ENCODE measurements around the gene ZNF717. TPM values are rescaled to one million over a fixed set of nuclear protein-coding genes. Genes with fewer than 3 reads are reported as not detected.
"Not testable (repeated sequence)": the region's sequence is repeated elsewhere in the genome, so short reads cannot be mapped to it uniquely, and the experiment has no call there.

ZNF717 gene
- 11.4 and 14.3 TPM in 2 replicates for total RNA-seq (2012; rRNA removed)
- polyA plus RNA-seq (2012; rRNA removed), result 4.6 and 6.0 TPM in 2 replicates
- 4.7 and 9.4 TPM in 2 replicates for polyA plus RNA-seq (2012; cell fraction: cytosol; rRNA removed)
- 2.8 and 17.9 TPM in 2 replicates for polyA plus RNA-seq (2012; cell fraction: nucleus; rRNA removed; ENCODE audit: low replicate concordance)
- percentile 67 among the genes with signal in this experiment for Bru-seq, nascent RNA
- BruChase-seq, experiment 1, labeled RNA remaining after a 6-hour chase, result percentile 65 among the genes with signal in this experiment
- BruChase-seq, experiment 2, labeled RNA remaining after a 2-hour chase, result percentile 75 among the genes with signal in this experiment
- long read RNA-seq, partial matches to known transcripts, result 1 of 3 reads
- long read RNA-seq, other reads (novel, unspliced or antisense), result 1 of 3 reads

GRCh38 chr3:75785081-75785755 is at the start of gene ZNF717:
Gene ZNF717, minus strand, starts transcription at chr3:75785549. Its CDS starts 2,187 bp downstream, at chr3:75783362.
- peak within 1 kb of the TSS; percentile 64 for H3K27ac ChIP-seq (ENCODE audit: insufficient read depth, low read length)
- H4K20me1 ChIP-seq (ENCODE audit: insufficient read depth, low read length); POLR2A ChIA-PET (ENCODE audit: unreplicated experiment); dilution Hi-C loops (cut with HindIII; ENCODE audit: low sequenced_read_pairs, unreplicated experiment); H2AK9ac ChIP-seq (replicated peaks; ENCODE audit: low read depth, low read length, poor library complexity); H3K9me3 ChIP-seq (ENCODE audit: control insufficient read depth, insufficient read depth, low read length); H2BK20ac ChIP-seq (ENCODE audit: low read depth, low read length); H2BK120ac ChIP-seq (ENCODE audit: low read depth, low read length); in situ Hi-C loops (cut with MboI; ENCODE audit: low sequenced_read_pairs); CTCF ChIA-PET; H3K9me1 ChIP-seq (ENCODE audit: insufficient read depth, low read length); H2BK5ac ChIP-seq (ENCODE audit: low read depth, low read length, poor library complexity, severe bottlenecking); ATAC-seq (ENCODE audit: low read depth); H3K79me1 ChIP-seq (ENCODE audit: low read depth in 1 of 2, low read length in 2 of 2); H3K18ac ChIP-seq (ENCODE audit: low read depth, low read length); intact Hi-C loops (cut with micrococcal nuclease); H3K27me3 ChIP-seq (ENCODE audit: control insufficient read depth, insufficient read depth, low read length); H2BK15ac ChIP-seq (ENCODE audit: low read depth, low read length); H3K4me1 ChIP-seq (ENCODE audit: control insufficient read depth, insufficient read depth, low read length); H4K91ac ChIP-seq (ENCODE audit: insufficient read depth, low read depth, low read length): not testable (repeated sequence)
- peak; percentile 83 for DNase-seq
- peak within 1 kb of the TSS; percentile 90 for H2AFZ ChIP-seq (replicated peaks; ENCODE audit: low read length, poor library complexity)
- H4K8ac ChIP-seq (ENCODE audit: low read depth in 2 of 2, low read length in 2 of 2), result peak within 1 kb of the TSS; percentile 96 to 99
- peak within 1 kb of the TSS; percentile 39; the same call in 1 of the 2 replicates for H2AK5ac ChIP-seq (ENCODE audit: low read depth, low read length)
- peak within 1 kb of the TSS; percentile 30; the same call in 1 of the 2 replicates for H3K56ac ChIP-seq (ENCODE audit: extremely low read depth, insufficient read depth, low read length)
- peak within 1 kb of the TSS; percentile 1; the same call in 1 of the 2 replicates for H4K5ac ChIP-seq (ENCODE audit: low read depth, low read length)
- H3K4ac ChIP-seq (ENCODE audit: low read depth, low read length), result peak within 1 kb of the TSS; percentile 77; the same call in 1 of the 2 replicates
- H3K36me3 ChIP-seq (ENCODE audit: control insufficient read depth, insufficient read depth, low read length), result peaks cover 16% of the 10 kb centered on the region
- H3K14ac ChIP-seq (replicated peaks; ENCODE audit: low read depth, low read length), result peak within 1 kb of the TSS; percentile 94; the same call in 1 of the 2 replicates
- H3K9ac ChIP-seq (ENCODE audit: low read depth, low read length), result peak within 1 kb of the TSS; percentile 87
- BruUV-seq (replicated peaks), result TSS peak; percentile 45
- 1% methylated on average over 28 of the region's 52 CpGs; no CpG with 5 or more reads in 1 of the 2 experiments for WGBS, 2 experiments (ENCODE audit: extremely low coverage in 2 of 2, insufficient read length in 1 of 2)
- peak within 1 kb of the TSS; percentile 35 for H3K4me2 ChIP-seq (ENCODE audit: low read depth, low read length)
- peak within 1 kb of the TSS; percentile 44 for H3K4me3 ChIP-seq (ENCODE audit: insufficient read depth, low read depth, low read length)
- peak within 1 kb of the TSS; percentile 75; the same call in 1 of the 2 replicates for H3K23ac ChIP-seq (ENCODE audit: low read depth, low read length)

- CTCF ChIA-PET; intact Hi-C loops (cut with micrococcal nuclease); H4K20me1 ChIP-seq (ENCODE audit: insufficient read depth, low read length): not testable (repeated sequence)
Observed at GRCh38 chr3:75831076-75831475, 45.7 kb upstream of the ZNF717 start.

More at GRCh38 chr3:75831076-75831475, 45.7 kb upstream of the ZNF717 start:
- H2AFZ ChIP-seq (replicated peaks; ENCODE audit: low read length, poor library complexity); H2AK5ac ChIP-seq (ENCODE audit: low read depth, low read length); H3K4me3 ChIP-seq (ENCODE audit: insufficient read depth, low read depth, low read length); H2BK20ac ChIP-seq (ENCODE audit: low read depth, low read length); H2BK15ac ChIP-seq (ENCODE audit: low read depth, low read length); H4K5ac ChIP-seq (ENCODE audit: low read depth, low read length); H3K27ac ChIP-seq (ENCODE audit: insufficient read depth, low read length); H3K9me3 ChIP-seq (ENCODE audit: control insufficient read depth, insufficient read depth, low read length); H2AK9ac ChIP-seq (replicated peaks; ENCODE audit: low read depth, low read length, poor library complexity); H3K4me1 ChIP-seq (ENCODE audit: control insufficient read depth, insufficient read depth, low read length); H3K4me2 ChIP-seq (ENCODE audit: low read depth, low read length); H3K14ac ChIP-seq (replicated peaks; ENCODE audit: low read depth, low read length); H3K9ac ChIP-seq (ENCODE audit: low read depth, low read length); in situ Hi-C loops (cut with MboI; ENCODE audit: low sequenced_read_pairs); H3K18ac ChIP-seq (ENCODE audit: low read depth, low read length); H3K36me3 ChIP-seq (ENCODE audit: control insufficient read depth, insufficient read depth, low read length); dilution Hi-C loops (cut with HindIII; ENCODE audit: low sequenced_read_pairs, unreplicated experiment); ATAC-seq (ENCODE audit: low read depth); H2BK120ac ChIP-seq (ENCODE audit: low read depth, low read length); POLR2A ChIA-PET (ENCODE audit: unreplicated experiment); BruUV-seq (replicated peaks); H4K91ac ChIP-seq (ENCODE audit: insufficient read depth, low read depth, low read length); H2BK5ac ChIP-seq (ENCODE audit: low read depth, low read length, poor library complexity, severe bottlenecking); H3K79me1 ChIP-seq (ENCODE audit: low read depth in 1 of 2, low read length in 2 of 2); H3K27me3 ChIP-seq (ENCODE audit: control insufficient read depth, insufficient read depth, low read length); H3K56ac ChIP-seq (ENCODE audit: extremely low read depth, insufficient read depth, low read length); H3K4ac ChIP-seq (ENCODE audit: low read depth, low read length); H3K9me1 ChIP-seq (ENCODE audit: insufficient read depth, low read length); H4K8ac ChIP-seq (ENCODE audit: low read depth in 2 of 2, low read length in 2 of 2); H3K23ac ChIP-seq (ENCODE audit: low read depth, low read length): not testable (repeated sequence)
- peak; percentile 14 for DNase-seq
- WGBS, 2 experiments (ENCODE audit: extremely low coverage in 2 of 2, insufficient read length in 1 of 2), result no CpG with 5 or more reads among the region's 1 CpG
